SK-N-SH (cell line): ENCODE data around the gene LRMDA. TPM values are rescaled to one million over a fixed set of nuclear protein-coding genes. Genes with fewer than 3 reads are reported as not detected.

ENCODE experiments used
- CTCF ChIA-PET: fragments of 300-600, 350-600 bp; formaldehyde crosslinking; extraction: SDS; loops from one replicate; lab custom pipeline; 2021; lab: Yijun Ruan, JAX
- POLR2A ChIA-PET: fragments of 350-600 bp; sonication (Branson Sonifier 250); formaldehyde crosslinking; extraction: SDS; loops from one replicate; lab custom pipeline; 2020; ENCODE audit warnings: antibody characterized with exemption, inconsistent platforms; lab: Yijun Ruan, JAX
- DNase-seq: peaks from one replicate; pipeline ENCODE4 v3.0.0; 2012
- H2AFZ ChIP-seq: fragments of 200-600 bp; sonication (generic); 2 replicates; pipeline ENCODE4 v1.8.1; 2016; ENCODE audit warnings: antibody characterized with exemption, mild to moderate bottlenecking, low read depth
- H3F3A ChIP-seq: fragments of 200-600 bp; sonication (generic); replicated peaks from 2 replicates; pipeline ENCODE3; 2016; ENCODE audit warnings: antibody characterized with exemption, mild to moderate bottlenecking; ENCODE audit not compliant: insufficient read depth
- H3K27ac ChIP-seq, 2 experiments: fragments of 200-500 bp in 1 of 2; fragments of 200-600 bp in 1 of 2; sonication (Bioruptor generic) in 1 of 2; sonication (generic), shearing (Covaris generic) in 1 of 2; 2 replicates each; pipeline versions ENCODE4 v1.5.1 to v1.6.1; 2014 to 2016; ENCODE audit warnings: low read depth in 2 of 2, inconsistent platforms in 1 of 2, low read length in 1 of 2, mild to moderate bottlenecking in 1 of 2, mixed read lengths in 1 of 2
- H3K27me3 ChIP-seq: fragments of 200-600 bp; sonication (generic), shearing (Covaris generic); 2 replicates; pipeline ENCODE4 v1.6.1; 2016; ENCODE audit warnings: mixed run types; ENCODE audit not compliant: insufficient read depth
- H3K36me3 ChIP-seq, 2 experiments: fragments of 200-500 bp in 1 of 2; fragments of 200-600 bp in 1 of 2; sonication (Bioruptor generic) in 1 of 2; sonication (generic) in 1 of 2; replicated peaks in 1 of 2; 2 replicates each; pipeline versions ENCODE3 to v1.5.1; 2014 to 2016; ENCODE audit warnings: low read length in 1 of 2, mild to moderate bottlenecking in 1 of 2; ENCODE audit not compliant: insufficient read depth in 2 of 2, control insufficient read depth in 1 of 2
- H3K4me1 ChIP-seq, 2 experiments: fragments of 200-500 bp in 1 of 2; fragments of 200-600 bp in 1 of 2; sonication (Bioruptor generic) in 1 of 2; sonication (generic), shearing (Covaris generic) in 1 of 2; 2 replicates each; pipeline versions ENCODE4 v1.5.1 to v1.6.1; 2014 to 2016; ENCODE audit warnings: low read depth in 1 of 2, low read length in 1 of 2, mixed run types in 1 of 2; ENCODE audit not compliant: insufficient read depth in 2 of 2, control insufficient read depth in 1 of 2
- H3K4me2 ChIP-seq: fragments of 200-600 bp; sonication (generic), shearing (Covaris generic); 2 replicates; pipeline ENCODE4 v1.6.1; 2017; ENCODE audit warnings: mixed run types
- H3K4me3 ChIP-seq, 2 experiments: fragments of 200-500 bp in 1 of 2; fragments of 200-600 bp in 1 of 2; sonication (Bioruptor generic) in 1 of 2; sonication (generic), shearing (Covaris generic) in 1 of 2; 2 replicates each; pipeline versions ENCODE4 v1.5.1 to v1.8.1; 2014 to 2016; ENCODE audit warnings: low read depth in 2 of 2, inconsistent platforms in 1 of 2, low read length in 1 of 2, mild to moderate bottlenecking in 1 of 2, mixed read lengths in 1 of 2, moderate library complexity in 1 of 2
- H3K79me2 ChIP-seq: fragments of 200-600 bp; sonication (generic); 2 replicates; pipeline ENCODE4 v1.8.1; 2017; ENCODE audit warnings: mild to moderate bottlenecking; ENCODE audit not compliant: insufficient read depth
- H3K9ac ChIP-seq: fragments of 200-600 bp; sonication (generic); 2 replicates; pipeline ENCODE4 v1.6.1; 2017; ENCODE audit warnings: mixed run types
- H3K9me2 ChIP-seq: fragments of 200-600 bp; sonication (generic); 2 replicates; pipeline ENCODE4 v1.6.1; 2017; ENCODE audit warnings: mixed run types
- H3K9me3 ChIP-seq: fragments of 200-600 bp; sonication (generic); 2 replicates; pipeline ENCODE4 v1.6.1; 2017; ENCODE audit warnings: mixed run types, mild to moderate bottlenecking, moderate library complexity
- H4K20me1 ChIP-seq: fragments of 200-600 bp; sonication (generic); 2 replicates; pipeline ENCODE4 v1.6.1; 2017; ENCODE audit warnings: mild to moderate bottlenecking, mixed run types; ENCODE audit not compliant: insufficient read depth
- ELF1 ChIP-seq: IDR thresholded peaks from 2 replicates; pipeline ENCODE4 v1.4.0; 2012
- EP300 ChIP-seq, 2 experiments: IDR thresholded peaks; 2 replicates each; pipeline versions ENCODE4 v1.4.0 to v1.6.1; 2012; ENCODE audit warnings: borderline replicate concordance in 1 of 2, low read depth in 1 of 2, low read length in 1 of 2
- EZH2phosphoT487 ChIP-seq: fragments of 200-600 bp; sonication (generic); IDR thresholded peaks from 2 replicates; pipeline ENCODE4 v1.6.1; 2017; ENCODE audit warnings: low read depth, mixed run types, mild to moderate bottlenecking, antibody characterized with exemption, moderate library complexity, borderline replicate concordance
- FOSL2 ChIP-seq: IDR thresholded peaks from 2 replicates; pipeline ENCODE4 v1.4.0; 2012; ENCODE audit warnings: low read depth, mild to moderate bottlenecking, moderate library complexity, borderline replicate concordance
- FOXJ3 ChIP-seq: sonication (generic); formaldehyde crosslinking; IDR thresholded peaks from 2 replicates; pipeline ENCODE4 v1.5.1; 2020; ENCODE audit warnings: mild to moderate bottlenecking, missing genetic modification reagents
- GABPA ChIP-seq: IDR thresholded peaks from 2 replicates; pipeline ENCODE4 v1.4.0; 2012; ENCODE audit warnings: low read depth, mild to moderate bottlenecking
- RAD21 ChIP-seq: IDR thresholded peaks from 2 replicates; pipeline ENCODE4 v1.6.1; 2012; ENCODE audit warnings: mild to moderate bottlenecking, low read length
- RCOR1 ChIP-seq: fragments of 150-350 bp; IDR thresholded peaks from 2 replicates; pipeline ENCODE4 v1.6.1; 2017; ENCODE audit warnings: antibody characterized with exemption, low read length
- RXRA ChIP-seq: IDR thresholded peaks from 2 replicates; pipeline ENCODE4 v1.4.0; 2012; ENCODE audit warnings: low read depth, mild to moderate bottlenecking, borderline replicate concordance
- SMC3 ChIP-seq: IDR thresholded peaks from 2 replicates; pipeline ENCODE4 v1.6.1; 2012; ENCODE audit warnings: low read depth, low read length, improper control_type of control experiment
- TAF1 ChIP-seq: IDR thresholded peaks from 2 replicates; pipeline ENCODE4 v1.6.1; 2012; ENCODE audit warnings: low read depth, mild to moderate bottlenecking, low read length, moderate library complexity, borderline replicate concordance
- TCF12 ChIP-seq: IDR thresholded peaks from 2 replicates; pipeline ENCODE4 v1.4.0; 2012
- YY1 ChIP-seq: IDR thresholded peaks from 2 replicates; pipeline ENCODE4 v1.4.0; 2012; ENCODE audit warnings: low read depth, mild to moderate bottlenecking
- WGBS: methylation state at CpG from one replicate; pipeline ENCODE4 v1.1.6; 2017; ENCODE audit warnings: low lambda C conversion rate; 5-methylcytosine and 5-hydroxymethylcytosine counted together
- polyA plus RNA-seq, 3 experiments: library from polyadenylated mRNA; depleted of rRNA; stranded (reverse); fragments of >200 nt; gene quantifications; 2 replicates each; pipeline ENCODE4 v1.2.3, GENCODE V29; 2012
- TF ChIP-seq, protein P1 (sequence below): IDR thresholded peaks from 2 replicates; pipeline ENCODE4 v1.4.0; 2012; ENCODE audit warnings: low read depth
- TF ChIP-seq, protein P2 (sequence below): IDR thresholded peaks from 2 replicates; pipeline ENCODE4 v1.6.1; 2012; ENCODE audit warnings: mild to moderate bottlenecking, low read depth, low read length, moderate library complexity

LRMDA gene
- polyA plus RNA-seq, 1 of the 3 experiments (the other 2 are of a cell fraction), result 0.95 TPM

DNA sequence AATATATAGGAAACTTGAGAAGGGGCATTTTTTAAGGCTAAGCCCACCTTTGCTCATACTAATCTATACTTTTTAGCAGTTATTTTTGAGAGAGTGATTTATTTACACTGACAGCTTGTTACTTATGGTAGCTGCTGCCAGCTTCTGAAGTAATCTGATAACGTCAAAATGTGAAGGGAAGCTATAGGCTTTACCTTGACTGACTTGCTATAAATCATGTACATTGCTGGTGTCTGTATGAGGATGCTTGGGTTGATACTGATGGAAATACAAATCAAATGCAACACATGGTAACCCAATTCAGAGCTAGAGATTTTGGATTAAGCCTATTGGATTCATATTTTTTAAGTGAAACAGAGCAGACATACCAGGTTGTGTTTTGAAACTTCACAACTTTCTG, 299.4 kb downstream of the LRMDA start:
- DNase-seq, result no peak
- WGBS, result 30% methylated on average over 1 of the region's 1 CpG
- no peak for TF ChIP-seq YY1
- TF ChIP-seq FOXJ3, result no peak
- TF ChIP-seq EZH2phosphoT487, result no peak
- no peak for TF ChIP-seq ELF1
- TF ChIP-seq SMC3, result no peak
- TF ChIP-seq RAD21, result no peak
- TF ChIP-seq RCOR1, result no peak
- TF ChIP-seq, protein P1, sequence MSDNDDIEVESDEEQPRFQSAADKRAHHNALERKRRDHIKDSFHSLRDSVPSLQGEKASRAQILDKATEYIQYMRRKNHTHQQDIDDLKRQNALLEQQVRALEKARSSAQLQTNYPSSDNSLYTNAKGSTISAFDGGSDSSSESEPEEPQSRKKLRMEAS, result no peak
- no peak for TF ChIP-seq TAF1
- TF ChIP-seq GABPA, result no peak
- TF ChIP-seq, protein P2, sequence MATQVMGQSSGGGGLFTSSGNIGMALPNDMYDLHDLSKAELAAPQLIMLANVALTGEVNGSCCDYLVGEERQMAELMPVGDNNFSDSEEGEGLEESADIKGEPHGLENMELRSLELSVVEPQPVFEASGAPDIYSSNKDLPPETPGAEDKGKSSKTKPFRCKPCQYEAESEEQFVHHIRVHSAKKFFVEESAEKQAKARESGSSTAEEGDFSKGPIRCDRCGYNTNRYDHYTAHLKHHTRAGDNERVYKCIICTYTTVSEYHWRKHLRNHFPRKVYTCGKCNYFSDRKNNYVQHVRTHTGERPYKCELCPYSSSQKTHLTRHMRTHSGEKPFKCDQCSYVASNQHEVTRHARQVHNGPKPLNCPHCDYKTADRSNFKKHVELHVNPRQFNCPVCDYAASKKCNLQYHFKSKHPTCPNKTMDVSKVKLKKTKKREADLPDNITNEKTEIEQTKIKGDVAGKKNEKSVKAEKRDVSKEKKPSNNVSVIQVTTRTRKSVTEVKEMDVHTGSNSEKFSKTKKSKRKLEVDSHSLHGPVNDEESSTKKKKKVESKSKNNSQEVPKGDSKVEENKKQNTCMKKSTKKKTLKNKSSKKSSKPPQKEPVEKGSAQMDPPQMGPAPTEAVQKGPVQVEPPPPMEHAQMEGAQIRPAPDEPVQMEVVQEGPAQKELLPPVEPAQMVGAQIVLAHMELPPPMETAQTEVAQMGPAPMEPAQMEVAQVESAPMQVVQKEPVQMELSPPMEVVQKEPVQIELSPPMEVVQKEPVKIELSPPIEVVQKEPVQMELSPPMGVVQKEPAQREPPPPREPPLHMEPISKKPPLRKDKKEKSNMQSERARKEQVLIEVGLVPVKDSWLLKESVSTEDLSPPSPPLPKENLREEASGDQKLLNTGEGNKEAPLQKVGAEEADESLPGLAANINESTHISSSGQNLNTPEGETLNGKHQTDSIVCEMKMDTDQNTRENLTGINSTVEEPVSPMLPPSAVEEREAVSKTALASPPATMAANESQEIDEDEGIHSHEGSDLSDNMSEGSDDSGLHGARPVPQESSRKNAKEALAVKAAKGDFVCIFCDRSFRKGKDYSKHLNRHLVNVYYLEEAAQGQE, result no peak
- TF ChIP-seq EP300 (IDR thresholded peaks at IDR 0.05; ENCODE audit: borderline replicate concordance in 1 of 2, low read depth in 1 of 2, low read length in 1 of 2), result no peak
- TF ChIP-seq RXRA, result no peak
- TF ChIP-seq FOSL2, result no peak
- Histone ChIP-seq H3K27me3 (no peaks in the 10 kb centered on the region), H3K9ac (no peak overlapping the region), H3F3A (no peaks in the 10 kb centered on the region), H4K20me1 (no peaks in the 10 kb centered on the region), H3K4me3 (no peak overlapping the region), H3K9me3 (no peaks in the 10 kb centered on the region), H3K36me3 (no peaks in the 10 kb centered on the region), H2AFZ (no peak overlapping the region), H3K4me2 (no peak overlapping the region), H3K9me2 (no peaks in the 10 kb centered on the region), H3K79me2 (no peaks in the 10 kb centered on the region), H3K4me1 (no peaks in the 10 kb centered on the region), H3K27ac (no peak overlapping the region)
- ChIA-PET POLR2A (no interaction called here), CTCF (no interaction called here)

DNA sequence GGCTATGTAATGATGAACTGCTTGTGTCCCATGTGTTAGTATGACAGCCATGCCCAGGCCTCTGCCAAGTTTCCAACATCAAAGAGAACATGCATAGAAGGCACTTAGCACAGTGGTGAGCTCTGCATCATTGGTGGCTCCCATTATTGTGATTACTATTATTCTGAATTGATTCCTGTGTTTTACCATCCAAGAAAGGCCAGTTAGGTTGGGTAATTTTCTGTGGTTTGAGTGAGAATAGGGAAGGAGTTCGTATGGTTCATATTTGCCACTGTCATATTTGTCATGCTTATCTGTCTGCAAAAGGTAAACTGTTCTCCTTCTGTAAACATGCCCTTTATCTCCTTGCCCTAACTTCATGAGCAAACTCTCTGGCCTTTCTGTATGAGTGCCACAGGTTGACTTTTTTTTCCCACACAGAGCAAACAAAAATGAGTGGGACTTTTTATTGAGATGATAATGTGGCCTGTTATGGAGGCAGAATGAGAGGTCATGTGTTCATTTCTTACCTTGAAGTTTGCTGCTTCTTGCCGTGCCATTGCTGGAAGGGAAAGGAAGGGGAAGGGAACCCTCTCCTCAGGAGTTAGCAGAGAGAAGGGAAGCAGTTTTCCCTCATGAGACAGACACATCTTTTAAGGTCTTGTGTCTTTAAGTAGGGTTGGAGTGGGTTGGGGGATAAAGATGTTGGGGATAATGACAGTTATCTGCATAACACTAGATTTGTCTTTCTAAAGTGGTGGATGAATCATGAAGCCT, 301.9 kb downstream of the LRMDA start:
- 70% methylated on average over 2 of the region's 2 CpGs for WGBS

More for the DNA sequence above, 301.9 kb downstream of the LRMDA start:
- no peak overlapping the region for H2AFZ ChIP-seq
- no peak for DNase-seq
- H3K27me3 ChIP-seq, result no peaks in the 10 kb centered on the region
- no peaks in the 10 kb centered on the region for H4K20me1 ChIP-seq
- no peaks in the 10 kb centered on the region for H3F3A ChIP-seq
- ChIA-PET POLR2A (no interaction called here), CTCF (interaction anchor here (1.2 kb wide), 1 partner anchor 11 kb away, joined by 3 read pairs; no protein-coding TSS in a partner anchor)
- no peaks in the 10 kb centered on the region for H3K9me3 ChIP-seq
- H3K9me2 ChIP-seq, result no peaks in the 10 kb centered on the region
- no peak overlapping the region for H3K27ac ChIP-seq
- no peak for TF ChIP-seq ELF1
- no peak for TF ChIP-seq TCF12
- TF ChIP-seq, all 33 proteins: peak for 0
- Histone ChIP-seq H3K4me1 (no peaks in the 10 kb centered on the region), H3K9ac (no peak overlapping the region), H3K4me2 (no peak overlapping the region), H3K36me3 (no peaks in the 10 kb centered on the region), H3K4me3 (no peak overlapping the region), H3K79me2 (no peaks in the 10 kb centered on the region)
